DND-41 (cell line): ENCODE results near the gene GNB1L.

Experiments
- EZH2 ChIP-seq: IDR thresholded peaks from 3 replicates; pipeline ENCODE4 v1.6.1; 2012; ENCODE audit warnings: borderline replicate concordance, low read depth, mild to moderate bottlenecking, moderate library complexity, low read length, inconsistent platforms; ENCODE audit not compliant: severe bottlenecking
- TF ChIP-seq, protein P1 (sequence below): IDR thresholded peaks from 2 replicates; pipeline ENCODE4 v1.5.1; 2012; ENCODE audit warnings: borderline replicate concordance, low read length, moderate library complexity, mild to moderate bottlenecking; ENCODE audit not compliant: poor library complexity, severe bottlenecking; ENCODE audit errors: extremely low read depth

- TF ChIP-seq, protein P1, sequence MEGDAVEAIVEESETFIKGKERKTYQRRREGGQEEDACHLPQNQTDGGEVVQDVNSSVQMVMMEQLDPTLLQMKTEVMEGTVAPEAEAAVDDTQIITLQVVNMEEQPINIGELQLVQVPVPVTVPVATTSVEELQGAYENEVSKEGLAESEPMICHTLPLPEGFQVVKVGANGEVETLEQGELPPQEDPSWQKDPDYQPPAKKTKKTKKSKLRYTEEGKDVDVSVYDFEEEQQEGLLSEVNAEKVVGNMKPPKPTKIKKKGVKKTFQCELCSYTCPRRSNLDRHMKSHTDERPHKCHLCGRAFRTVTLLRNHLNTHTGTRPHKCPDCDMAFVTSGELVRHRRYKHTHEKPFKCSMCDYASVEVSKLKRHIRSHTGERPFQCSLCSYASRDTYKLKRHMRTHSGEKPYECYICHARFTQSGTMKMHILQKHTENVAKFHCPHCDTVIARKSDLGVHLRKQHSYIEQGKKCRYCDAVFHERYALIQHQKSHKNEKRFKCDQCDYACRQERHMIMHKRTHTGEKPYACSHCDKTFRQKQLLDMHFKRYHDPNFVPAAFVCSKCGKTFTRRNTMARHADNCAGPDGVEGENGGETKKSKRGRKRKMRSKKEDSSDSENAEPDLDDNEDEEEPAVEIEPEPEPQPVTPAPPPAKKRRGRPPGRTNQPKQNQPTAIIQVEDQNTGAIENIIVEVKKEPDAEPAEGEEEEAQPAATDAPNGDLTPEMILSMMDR = no peak
- no peak for TF ChIP-seq EZH2
Observed at GRCh38 chr22:19760058-19760950, 94.4 kb downstream of the GNB1L start, which contains the start of gene TBX1.
